Fibroblast of lung (primary cell): Measurements from ENCODE around the gene NEMP2. TPM values are rescaled to one million over a fixed set of nuclear protein-coding genes. Genes with fewer than 3 reads are reported as not detected.

Experiments used
- DNase-seq, 2 donors: peaks; one replicate each; pipeline versions ENCODE4 v3.0.0 to v3.0.0-alpha.2; 2010; ENCODE audit warnings: low read depth in 2 of 2
- H2AFZ ChIP-seq: 2 replicates; pipeline ENCODE4 v1.5.1; 2012; ENCODE audit warnings: low read length, control low read depth, inconsistent platforms
- H3K27ac ChIP-seq: 2 replicates; pipeline ENCODE4 v1.5.1; 2011; ENCODE audit warnings: low read length, control low read depth; ENCODE audit not compliant: insufficient read depth
- H3K27me3 ChIP-seq: 2 replicates; pipeline ENCODE4 v1.5.1; 2011; ENCODE audit warnings: mild to moderate bottlenecking, low read length; ENCODE audit not compliant: control insufficient read depth, insufficient read depth
- H3K36me3 ChIP-seq: 2 replicates; pipeline ENCODE4 v1.5.1; 2011; ENCODE audit warnings: low read length; ENCODE audit not compliant: control insufficient read depth, insufficient read depth
- H3K4me1 ChIP-seq: 2 replicates; pipeline ENCODE4 v1.5.1; 2011; ENCODE audit warnings: low read length; ENCODE audit not compliant: control insufficient read depth, insufficient read depth; ENCODE audit errors: extremely low read depth
- H3K4me2 ChIP-seq: 2 replicates; pipeline ENCODE4 v1.5.1; 2011; ENCODE audit warnings: low read length, control low read depth; ENCODE audit not compliant: insufficient read depth; ENCODE audit errors: extremely low read depth
- H3K4me3 ChIP-seq, 4 experiments: fragments of 200-600 bp in 1 of 4; sonication (generic) in 1 of 4; replicated peaks in 1 of 4; 2 replicates each; pipeline ENCODE4 v1.5.1; 2011 to 2016; ENCODE audit warnings: low read length in 4 of 4, low read depth in 3 of 4, mild to moderate bottlenecking in 3 of 4, control low read depth in 2 of 4, inconsistent platforms in 1 of 4, mixed read lengths in 1 of 4; ENCODE audit not compliant: insufficient read depth in 1 of 4; ENCODE audit errors: control extremely low read depth in 1 of 4
- H3K79me2 ChIP-seq: 2 replicates; pipeline ENCODE4 v1.5.1; 2012; ENCODE audit warnings: mild to moderate bottlenecking, low read length, inconsistent platforms; ENCODE audit not compliant: control insufficient read depth, insufficient read depth
- H3K9ac ChIP-seq: 2 replicates; pipeline ENCODE4 v1.5.1; 2011; ENCODE audit warnings: mild to moderate bottlenecking, low read length, control low read depth; ENCODE audit not compliant: insufficient read depth
- H3K9me3 ChIP-seq: 2 replicates; pipeline ENCODE4 v1.5.1; 2012; ENCODE audit warnings: low read depth, low read length; ENCODE audit not compliant: control insufficient read depth, insufficient read depth
- H4K20me1 ChIP-seq: 2 replicates; pipeline ENCODE4 v1.5.1; 2011; ENCODE audit warnings: low read length; ENCODE audit not compliant: control insufficient read depth, insufficient read depth; ENCODE audit errors: extremely low read depth
- CTCF ChIP-seq, 2 donors: IDR thresholded peaks in 1 of 2; conservative IDR thresholded peaks in 1 of 2; 1 replicate in 1 of 2; 2 replicates in 1 of 2; pipeline ENCODE4 v1.5.1; 2011 to 2012; ENCODE audit warnings: low read length in 2 of 2, control low read depth in 1 of 2, inconsistent platforms in 1 of 2, low read depth in 1 of 2, mild to moderate bottlenecking in 1 of 2
- EZH2 ChIP-seq: IDR thresholded peaks from 2 replicates; pipeline ENCODE4 v1.5.1; 2012; ENCODE audit warnings: low read length, control low read depth, mild to moderate bottlenecking; ENCODE audit errors: missing control alignments
- polyA plus RNA-seq, 2 donors: library from polyadenylated mRNA; depleted of rRNA in 1 of 2; stranded (reverse) in 1 of 2; unstranded in 1 of 2; fragments of >200 nt; gene quantifications; 2 replicates each; pipeline ENCODE4 v1.2.1, GENCODE V29; 2011 to 2012; ENCODE audit warnings: missing spikeins in 1 of 2
- total RNA-seq: library from RNA; depleted of rRNA; stranded (reverse); fragments of >200 nt; gene quantifications from 2 replicates; pipeline ENCODE4 v1.2.1, GENCODE V29; 2014

Gene NEMP2
- total and polyA plus RNA-seq, 2 donors (not counting 1 experiment from before 2014, with no cell fraction given), result 5.5 to 6.3 TPM

- no peak overlapping the region for H3K4me2 ChIP-seq
- H3K4me3 ChIP-seq, result no peak overlapping the region
- no peak for TF ChIP-seq CTCF (conservative IDR thresholded peaks at IDR 0.05 in 1 of 2, IDR thresholded peaks at IDR 0.05 in 1 of 2; ENCODE audit: low read depth in 1 of 2, low read length in 2 of 2)
Measured at GRCh38 chr2:190478572-190479195, 55.8 kb downstream of the NEMP2 start.

GRCh38 chr2:190477661-190478454 is 56.7 kb downstream of the NEMP2 start:
- Histone ChIP-seq H3K79me2 (no peaks in the 10 kb centered on the region), H3K9me3 (no peaks in the 10 kb centered on the region), H3K9ac (no peak overlapping the region), H3K36me3 (no peaks in the 10 kb centered on the region), H2AFZ (no peak overlapping the region), H3K4me1 (no peaks in the 10 kb centered on the region), H3K4me3 (no peak overlapping the region), H4K20me1 (no peaks in the 10 kb centered on the region), H3K27me3 (no peaks in the 10 kb centered on the region), H3K27ac (no peak overlapping the region), H3K4me2 (no peak overlapping the region)
- TF ChIP-seq EZH2 (no peak), CTCF (conservative IDR thresholded peaks at IDR 0.05 in 1 of 2, IDR thresholded peaks at IDR 0.05 in 1 of 2; ENCODE audit: low read depth in 1 of 2, low read length in 2 of 2) (no peak)
- DNase-seq, result peak in 1 of 2 donors; percentile 8

More at GRCh38 chr2:190478572-190479195, 55.8 kb downstream of the NEMP2 start:
- DNase-seq, result no peak
- Histone ChIP-seq H3K27me3 (no peaks in the 10 kb centered on the region), H3K9me3 (no peaks in the 10 kb centered on the region), H3K4me1 (no peaks in the 10 kb centered on the region), H3K79me2 (no peaks in the 10 kb centered on the region), H4K20me1 (no peaks in the 10 kb centered on the region), H3K27ac (no peak overlapping the region), H2AFZ (no peak overlapping the region), H3K36me3 (no peaks in the 10 kb centered on the region), H3K9ac (no peak overlapping the region)

- Histone ChIP-seq H3K27ac (no peak overlapping the region), H3K27me3 (no peaks in the 10 kb centered on the region), H3K4me3 (no peak overlapping the region), H3K4me2 (no peak overlapping the region), H3K4me1 (peaks cover 16% of the 10 kb centered on the region), H3K79me2 (no peaks in the 10 kb centered on the region), H3K9ac (no peak overlapping the region), H2AFZ (no peak overlapping the region), H4K20me1 (no peaks in the 10 kb centered on the region), H3K36me3 (no peaks in the 10 kb centered on the region), H3K9me3 (no peaks in the 10 kb centered on the region)
- TF ChIP-seq EZH2 (no peak), CTCF (conservative IDR thresholded peaks at IDR 0.05 in 1 of 2, IDR thresholded peaks at IDR 0.05 in 1 of 2; ENCODE audit: low read depth in 1 of 2, low read length in 2 of 2) (no peak)
- no peak for DNase-seq
Measured at GRCh38 chr2:190470256-190470826, 64.2 kb downstream of the NEMP2 start.
